Prostate gland (tissue), 2 donors: ENCODE data around the gene ATP2A1.

Experiments used
- POLR2A ChIP-seq: fragments of 450-650 bp; IDR thresholded peaks from one replicate; pipeline ENCODE4 v1.6.1; 2016; ENCODE audit warnings: antibody characterized with exemption, mild to moderate bottlenecking
- TF ChIP-seq, protein P1 (sequence below), 4 experiments: fragments of 200-600 bp in 2 of 4; fragments of 450-650 bp in 2 of 4; sonication (generic) in 2 of 4; IDR thresholded peaks; 1 replicate in 3 of 4; 2 replicates in 1 of 4; pipeline ENCODE4 v1.5.1; 2016 to 2019; ENCODE audit warnings: antibody characterized with exemption in 4 of 4, mild to moderate bottlenecking in 2 of 4, moderate library complexity in 2 of 4

DNA sequence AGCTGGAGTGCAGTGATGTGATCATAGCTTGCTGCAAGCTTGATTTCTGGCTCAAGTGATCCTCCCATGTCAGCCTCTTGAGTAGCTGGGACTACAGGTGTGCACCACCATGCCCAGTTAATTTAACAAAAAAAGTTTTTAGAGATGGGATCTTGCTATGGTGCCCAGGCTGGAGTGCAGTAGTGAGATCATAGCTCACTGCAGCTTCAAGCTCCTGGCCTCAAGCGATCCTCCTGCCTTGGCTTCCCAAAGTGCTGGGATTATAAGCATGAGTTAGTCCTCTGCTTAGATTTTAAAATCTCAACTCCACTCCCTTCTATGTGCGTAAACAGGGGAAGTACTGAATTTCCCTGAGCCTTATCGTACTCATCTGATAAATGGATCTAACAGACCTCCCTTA is 40.4 kb downstream of the ATP2A1 start:
- TF ChIP-seq POLR2A, result no peak
- TF ChIP-seq, protein P1, sequence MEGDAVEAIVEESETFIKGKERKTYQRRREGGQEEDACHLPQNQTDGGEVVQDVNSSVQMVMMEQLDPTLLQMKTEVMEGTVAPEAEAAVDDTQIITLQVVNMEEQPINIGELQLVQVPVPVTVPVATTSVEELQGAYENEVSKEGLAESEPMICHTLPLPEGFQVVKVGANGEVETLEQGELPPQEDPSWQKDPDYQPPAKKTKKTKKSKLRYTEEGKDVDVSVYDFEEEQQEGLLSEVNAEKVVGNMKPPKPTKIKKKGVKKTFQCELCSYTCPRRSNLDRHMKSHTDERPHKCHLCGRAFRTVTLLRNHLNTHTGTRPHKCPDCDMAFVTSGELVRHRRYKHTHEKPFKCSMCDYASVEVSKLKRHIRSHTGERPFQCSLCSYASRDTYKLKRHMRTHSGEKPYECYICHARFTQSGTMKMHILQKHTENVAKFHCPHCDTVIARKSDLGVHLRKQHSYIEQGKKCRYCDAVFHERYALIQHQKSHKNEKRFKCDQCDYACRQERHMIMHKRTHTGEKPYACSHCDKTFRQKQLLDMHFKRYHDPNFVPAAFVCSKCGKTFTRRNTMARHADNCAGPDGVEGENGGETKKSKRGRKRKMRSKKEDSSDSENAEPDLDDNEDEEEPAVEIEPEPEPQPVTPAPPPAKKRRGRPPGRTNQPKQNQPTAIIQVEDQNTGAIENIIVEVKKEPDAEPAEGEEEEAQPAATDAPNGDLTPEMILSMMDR (IDR thresholded peaks at IDR 0.05), result no peak
